HEK293 (cell line): ENCODE data around the gene SMCP.

Source experiments
- CTCF ChIP-seq: fragments of 450-650 bp; formaldehyde crosslinking; IDR thresholded peaks from 2 replicates; pipeline ENCODE4 v1.5.1; 2016; ENCODE audit warnings: missing biosample characterization, missing genetic modification characterization
- MEIS1 ChIP-seq: sonication (generic); formaldehyde crosslinking; IDR thresholded peaks from 2 replicates; pipeline ENCODE4 v1.8.1; 2022; ENCODE audit warnings: missing genetic modification reagents, mild to moderate bottlenecking, borderline replicate concordance
- RBAK ChIP-seq: fragments of 450-650 bp; formaldehyde crosslinking; IDR thresholded peaks from 2 replicates; pipeline ENCODE4 v1.5.1; 2016; ENCODE audit warnings: missing biosample characterization, missing genetic modification characterization
- SALL2 ChIP-seq: fragments of 450-650 bp; formaldehyde crosslinking; IDR thresholded peaks from 2 replicates; pipeline ENCODE4 v1.5.0; 2017; ENCODE audit warnings: missing biosample characterization, mild to moderate bottlenecking, missing genetic modification characterization, borderline replicate concordance
- ZBTB26 ChIP-seq: fragments of 450-650 bp; formaldehyde crosslinking; optimal IDR thresholded peaks from 2 replicates; pipeline ENCODE3; 2016; ENCODE audit warnings: missing biosample characterization, mild to moderate bottlenecking, missing genetic modification characterization
- ZNF140 ChIP-seq: fragments of 450-650 bp; formaldehyde crosslinking; IDR thresholded peaks from 2 replicates; pipeline ENCODE4 v1.5.1; 2016; ENCODE audit warnings: missing biosample characterization, missing genetic modification characterization
- ZNF16 ChIP-seq: fragments of 450-650 bp; formaldehyde crosslinking; IDR thresholded peaks from 2 replicates; pipeline ENCODE4 v1.5.1; 2016; ENCODE audit warnings: low read depth, missing biosample characterization, missing genetic modification characterization
- ZNF169 ChIP-seq: fragments of 450-650 bp; formaldehyde crosslinking; IDR thresholded peaks from 2 replicates; pipeline ENCODE4 v1.5.1; 2016; ENCODE audit warnings: missing biosample characterization, missing genetic modification characterization
- ZNF623 ChIP-seq: fragments of 450-650 bp; formaldehyde crosslinking; IDR thresholded peaks from 2 replicates; pipeline ENCODE4 v1.5.1; 2016; ENCODE audit warnings: missing biosample characterization, missing genetic modification characterization
- ZNF670 ChIP-seq: fragments of 450-650 bp; formaldehyde crosslinking; IDR thresholded peaks from 2 replicates; pipeline ENCODE4 v1.5.1; 2016; ENCODE audit warnings: missing biosample characterization, missing genetic modification characterization, low read depth
- ZNF768 ChIP-seq: fragments of 450-650 bp; formaldehyde crosslinking; IDR thresholded peaks from 2 replicates; pipeline ENCODE4 v1.5.1; 2018; ENCODE audit warnings: missing biosample characterization, mild to moderate bottlenecking, missing genetic modification characterization
- ZXDB ChIP-seq: fragments of 450-650 bp; formaldehyde crosslinking; IDR thresholded peaks from 2 replicates; pipeline ENCODE4 v1.5.1; 2016; ENCODE audit warnings: missing biosample characterization, missing genetic modification characterization
- TF ChIP-seq, protein P1 (sequence below): fragments of 450-650 bp; formaldehyde crosslinking; IDR thresholded peaks from 2 replicates; pipeline ENCODE4 v1.5.1; 2016; ENCODE audit warnings: missing biosample characterization, missing genetic modification characterization
- TF ChIP-seq, protein P2 (sequence below): fragments of 450-650 bp; IDR thresholded peaks from 2 replicates; pipeline ENCODE4 v1.5.1; 2018; ENCODE audit warnings: missing biosample characterization, mild to moderate bottlenecking, missing genetic modification characterization

DNA sequence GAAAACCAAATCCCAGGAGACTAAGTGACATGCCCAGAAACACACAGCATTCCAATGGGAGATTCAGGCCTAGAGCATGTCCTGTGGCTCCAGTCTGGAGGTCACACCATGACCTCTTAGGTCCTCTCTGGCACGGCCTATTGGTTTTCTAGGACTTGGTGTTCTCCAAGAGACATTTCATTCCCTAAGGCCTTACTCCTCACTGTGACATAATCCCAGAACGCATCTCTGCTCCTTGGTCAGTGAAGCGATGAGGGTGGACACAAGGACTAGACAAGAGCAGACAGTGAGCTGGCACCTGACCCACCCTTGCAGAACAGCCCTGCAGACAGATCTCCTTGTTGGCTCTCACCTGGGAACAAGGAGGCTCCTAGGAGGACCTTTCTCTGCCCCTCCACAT, 31.1 kb downstream of the SMCP start:
- TF ChIP-seq CTCF (no peak), ZBTB26 (tag by site-specific recombination) (no peak), ZNF623 (tag by site-specific recombination) (no peak), ZNF768 (tag by site-specific recombination) (no peak), SALL2 (tag by site-specific recombination) (no peak), ZXDB (tag by site-specific recombination) (no peak), ZNF16 (tag by site-specific recombination) (no peak), ZNF169 (tag by site-specific recombination) (no peak), MEIS1 (CRISPR knock-in tag) (no peak), ZNF670 (tag by site-specific recombination) (no peak), RBAK (tag by site-specific recombination) (no peak), ZNF140 (tag by site-specific recombination) (no peak)
- TF ChIP-seq, protein P1, sequence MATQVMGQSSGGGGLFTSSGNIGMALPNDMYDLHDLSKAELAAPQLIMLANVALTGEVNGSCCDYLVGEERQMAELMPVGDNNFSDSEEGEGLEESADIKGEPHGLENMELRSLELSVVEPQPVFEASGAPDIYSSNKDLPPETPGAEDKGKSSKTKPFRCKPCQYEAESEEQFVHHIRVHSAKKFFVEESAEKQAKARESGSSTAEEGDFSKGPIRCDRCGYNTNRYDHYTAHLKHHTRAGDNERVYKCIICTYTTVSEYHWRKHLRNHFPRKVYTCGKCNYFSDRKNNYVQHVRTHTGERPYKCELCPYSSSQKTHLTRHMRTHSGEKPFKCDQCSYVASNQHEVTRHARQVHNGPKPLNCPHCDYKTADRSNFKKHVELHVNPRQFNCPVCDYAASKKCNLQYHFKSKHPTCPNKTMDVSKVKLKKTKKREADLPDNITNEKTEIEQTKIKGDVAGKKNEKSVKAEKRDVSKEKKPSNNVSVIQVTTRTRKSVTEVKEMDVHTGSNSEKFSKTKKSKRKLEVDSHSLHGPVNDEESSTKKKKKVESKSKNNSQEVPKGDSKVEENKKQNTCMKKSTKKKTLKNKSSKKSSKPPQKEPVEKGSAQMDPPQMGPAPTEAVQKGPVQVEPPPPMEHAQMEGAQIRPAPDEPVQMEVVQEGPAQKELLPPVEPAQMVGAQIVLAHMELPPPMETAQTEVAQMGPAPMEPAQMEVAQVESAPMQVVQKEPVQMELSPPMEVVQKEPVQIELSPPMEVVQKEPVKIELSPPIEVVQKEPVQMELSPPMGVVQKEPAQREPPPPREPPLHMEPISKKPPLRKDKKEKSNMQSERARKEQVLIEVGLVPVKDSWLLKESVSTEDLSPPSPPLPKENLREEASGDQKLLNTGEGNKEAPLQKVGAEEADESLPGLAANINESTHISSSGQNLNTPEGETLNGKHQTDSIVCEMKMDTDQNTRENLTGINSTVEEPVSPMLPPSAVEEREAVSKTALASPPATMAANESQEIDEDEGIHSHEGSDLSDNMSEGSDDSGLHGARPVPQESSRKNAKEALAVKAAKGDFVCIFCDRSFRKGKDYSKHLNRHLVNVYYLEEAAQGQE (tag by site-specific recombination): no peak
- TF ChIP-seq, protein P2, sequence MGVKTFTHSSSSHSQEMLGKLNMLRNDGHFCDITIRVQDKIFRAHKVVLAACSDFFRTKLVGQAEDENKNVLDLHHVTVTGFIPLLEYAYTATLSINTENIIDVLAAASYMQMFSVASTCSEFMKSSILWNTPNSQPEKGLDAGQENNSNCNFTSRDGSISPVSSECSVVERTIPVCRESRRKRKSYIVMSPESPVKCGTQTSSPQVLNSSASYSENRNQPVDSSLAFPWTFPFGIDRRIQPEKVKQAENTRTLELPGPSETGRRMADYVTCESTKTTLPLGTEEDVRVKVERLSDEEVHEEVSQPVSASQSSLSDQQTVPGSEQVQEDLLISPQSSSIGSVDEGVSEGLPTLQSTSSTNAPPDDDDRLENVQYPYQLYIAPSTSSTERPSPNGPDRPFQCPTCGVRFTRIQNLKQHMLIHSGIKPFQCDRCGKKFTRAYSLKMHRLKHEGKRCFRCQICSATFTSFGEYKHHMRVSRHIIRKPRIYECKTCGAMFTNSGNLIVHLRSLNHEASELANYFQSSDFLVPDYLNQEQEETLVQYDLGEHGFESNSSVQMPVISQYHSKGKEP (tag by site-specific recombination): no peak
